ENCODE data around the gene UVSSA.

The UVSSA gene

GRCh38 chr4:1409491-1410425, 62.8 kb downstream of the UVSSA start:
- Histone ChIP-seq H3K4me2 (ENCODE audit: low read length) (no peak overlapping the region), H3K79me2 (ENCODE audit: low read length) (no peaks in the 10 kb centered on the region), H3K4me3 (ENCODE audit: low read length) (no peak overlapping the region), H3K4me1 (ENCODE audit: low read length) (no peaks in the 10 kb centered on the region), H3K9me3 (ENCODE audit: insufficient read depth, low read length) (peaks cover 5% of the 10 kb centered on the region; the same call in 1 of the 2 replicates), H3K9ac (ENCODE audit: low read length) (no peak overlapping the region), H3K36me3 (replicated peaks; ENCODE audit: low read depth, low read length) (no peaks in the 10 kb centered on the region), H4K20me1 (ENCODE audit: insufficient read depth, low read length) (no peaks in the 10 kb centered on the region), H3K27me3 (ENCODE audit: low read depth, low read length) (no peaks in the 10 kb centered on the region), H3K27ac (ENCODE audit: low read length) (no peak overlapping the region), H2AFZ (ENCODE audit: low read depth, low read length) (no peak overlapping the region)
- no peak for TF ChIP-seq EZH2phosphoT487 (IDR thresholded peaks at IDR 0.05; ENCODE audit: low read depth)
- TF ChIP-seq CTCF (IDR thresholded peaks at IDR 0.05; ENCODE audit: low read depth, low read length) = no peak

GRCh38 chr4:1410491-1411325, 63.7 kb downstream of the UVSSA start:
- Histone ChIP-seq H2AFZ (ENCODE audit: low read depth, low read length) (no peak overlapping the region), H4K20me1 (ENCODE audit: insufficient read depth, low read length) (no peaks in the 10 kb centered on the region), H3K79me2 (ENCODE audit: low read length) (no peaks in the 10 kb centered on the region), H3K36me3 (replicated peaks; ENCODE audit: low read depth, low read length) (no peaks in the 10 kb centered on the region), H3K27me3 (ENCODE audit: low read depth, low read length) (no peaks in the 10 kb centered on the region), H3K27ac (ENCODE audit: low read length) (no peak overlapping the region), H3K4me2 (ENCODE audit: low read length) (no peak overlapping the region), H3K9me3 (ENCODE audit: insufficient read depth, low read length) (no peaks in the 10 kb centered on the region), H3K4me1 (ENCODE audit: low read length) (no peaks in the 10 kb centered on the region), H3K4me3 (ENCODE audit: low read length) (no peak overlapping the region), H3K9ac (ENCODE audit: low read length) (no peak overlapping the region)
- TF ChIP-seq CTCF (IDR thresholded peaks at IDR 0.05; ENCODE audit: low read depth, low read length) (no peak), EZH2phosphoT487 (IDR thresholded peaks at IDR 0.05; ENCODE audit: low read depth) (no peak)

- H2AFZ ChIP-seq (ENCODE audit: low read depth, low read length) = no peak overlapping the region
- H3K27me3 ChIP-seq (ENCODE audit: low read depth, low read length) = no peaks in the 10 kb centered on the region
- no peaks in the 10 kb centered on the region for H3K79me2 ChIP-seq (ENCODE audit: low read length)
- H3K4me1 ChIP-seq (ENCODE audit: low read length) = no peaks in the 10 kb centered on the region
- no peak overlapping the region for H3K9ac ChIP-seq (ENCODE audit: low read length)
- H3K4me3 ChIP-seq (ENCODE audit: low read length) = no peak overlapping the region
- H3K27ac ChIP-seq (ENCODE audit: low read length) = no peak overlapping the region
- no peak overlapping the region for H3K4me2 ChIP-seq (ENCODE audit: low read length)
- TF ChIP-seq EZH2phosphoT487 (IDR thresholded peaks at IDR 0.05; ENCODE audit: low read depth) (no peak), CTCF (IDR thresholded peaks at IDR 0.05; ENCODE audit: low read depth, low read length) (0 out of 2 replicates have a peak, but pooled peaks have one; percentile 4)
- no peaks in the 10 kb centered on the region for H4K20me1 ChIP-seq (ENCODE audit: insufficient read depth, low read length)
- H3K9me3 ChIP-seq (ENCODE audit: insufficient read depth, low read length) = no peaks in the 10 kb centered on the region
- H3K36me3 ChIP-seq (replicated peaks; ENCODE audit: low read depth, low read length) = no peaks in the 10 kb centered on the region
These were observed 64.7 kb downstream of the UVSSA start for GRCh38 chr4:1411436-1412375.
